HG03565 (cell line): ENCODE data around the gene ACCS.

Experiments used
- ATAC-seq: cut with Tn5 transposase; IDR thresholded peaks from one replicate; pipeline ENCODE4 v1.9.1; 2021; ENCODE audit warnings: mild to moderate bottlenecking, moderate library complexity; ENCODE audit not compliant: unreplicated experiment

ACCS gene

DNA sequence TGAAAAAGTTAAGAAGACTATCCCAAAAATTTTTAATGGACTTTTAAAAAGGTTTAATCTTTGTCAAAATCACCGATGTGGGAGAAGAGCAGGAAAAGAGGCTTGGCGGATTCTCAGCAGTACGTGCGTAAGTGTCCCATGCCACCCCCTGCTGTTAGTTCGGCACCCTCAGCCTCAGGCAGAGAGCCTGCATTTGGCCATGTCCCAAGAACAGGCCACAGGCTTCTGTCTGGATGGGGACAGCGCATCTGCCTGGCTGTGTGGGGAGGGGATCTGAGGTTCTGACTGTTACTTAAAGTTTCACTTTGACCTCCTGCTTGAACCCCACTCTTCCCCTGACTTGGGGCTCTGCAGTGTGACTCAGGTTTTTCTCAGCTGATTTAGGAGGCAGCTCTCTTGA, 64.7 kb downstream of the ACCS start:
- ATAC-seq = no peak

DNA sequence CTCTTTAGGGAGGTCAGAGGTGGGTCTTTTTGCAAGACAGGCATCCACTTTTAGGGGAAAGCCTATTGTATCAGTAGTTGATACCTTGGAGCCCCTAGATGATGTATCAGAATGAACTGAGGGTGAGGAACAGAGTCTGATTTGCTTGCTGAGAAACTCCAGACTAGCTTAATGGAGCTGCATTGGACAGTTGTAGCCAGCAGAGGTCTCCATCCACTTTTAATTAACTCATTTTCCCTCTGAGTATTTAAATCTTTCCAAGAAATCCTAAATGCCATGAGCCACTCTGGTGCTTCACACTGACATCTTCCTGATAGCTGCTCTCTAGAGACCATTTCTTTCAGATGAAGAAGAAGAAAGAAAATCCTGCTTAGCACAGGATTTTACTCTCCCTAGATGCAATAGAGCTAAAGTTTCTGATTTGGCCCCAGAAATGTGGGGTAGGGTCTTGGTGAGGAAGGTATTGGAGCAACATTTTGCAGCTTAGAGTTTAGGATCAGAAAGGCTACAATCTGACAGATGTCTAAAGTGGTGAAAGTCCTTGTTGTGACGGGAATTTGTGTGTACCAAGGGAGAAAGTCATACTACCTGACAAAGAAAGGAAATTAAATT, 67.4 kb downstream of the ACCS start:
- ATAC-seq = no peak
